ENCODE results near the gene EXTL2.

GRCh38 chr1:100881687-100882086, 13.0 kb downstream of the EXTL2 start:
- TF ChIP-seq CTCF (IDR thresholded peaks at IDR 0.05 in 2 of 3, conservative IDR thresholded peaks at IDR 0.05 in 1 of 3; ENCODE audit: borderline replicate concordance in 1 of 3, insufficient read depth in 1 of 3, low read depth in 2 of 3, low read length in 2 of 3) (no peak), POLR2A (IDR thresholded peaks at IDR 0.05; ENCODE audit: borderline replicate concordance, extremely low read depth, insufficient read depth, insufficient read length) (no peak), JUND (IDR thresholded peaks at IDR 0.05) (no peak), EZH2 (IDR thresholded peaks at IDR 0.05) (no peak), SP1 (IDR thresholded peaks at IDR 0.05; ENCODE audit: low read depth) (no peak), REST (IDR thresholded peaks at IDR 0.05; ENCODE audit: low read depth) (no peak), EZH2phosphoT487 (IDR thresholded peaks at IDR 0.05; ENCODE audit: borderline replicate concordance) (no peak), SRF (IDR thresholded peaks at IDR 0.05; ENCODE audit: low read depth) (no peak), POLR2AphosphoS5 (IDR thresholded peaks at IDR 0.05; ENCODE audit: low read depth, low read length) (no peak), ZNF274 (IDR thresholded peaks at IDR 0.05; ENCODE audit: low read depth, low read length) (no peak), SIN3A (IDR thresholded peaks at IDR 0.05; ENCODE audit: low read depth) (no peak), CEBPB (IDR thresholded peaks at IDR 0.05; ENCODE audit: low read depth) (no peak), CBX3 (IDR thresholded peaks at IDR 0.05; ENCODE audit: low read depth) (no peak), FOSL1 (IDR thresholded peaks at IDR 0.05; ENCODE audit: low read depth) (no peak)
